GM19023 (cell line): ENCODE results near the gene CKLF.
"Not testable (repeated sequence)": the region's sequence is repeated elsewhere in the genome, so short reads cannot be mapped to it uniquely, and the experiment has no call there.

Source experiments
- ATAC-seq: cut with Tn5 transposase; IDR thresholded peaks from one replicate; pipeline ENCODE4 v1.9.1; 2021; ENCODE audit warnings: mild to moderate bottlenecking, moderate library complexity; ENCODE audit not compliant: unreplicated experiment

Gene CKLF

GRCh38 chr16:66552286-66553177, at the start of gene CKLF:
TSS of gene CKLF (plus strand) at chr16:66552576. CDS start at chr16:66552716, 140 bp downstream.
- peak; percentile 76 for ATAC-seq

GRCh38 chr16:66503030-66503429, 49.3 kb upstream of the CKLF start:
- no peak for ATAC-seq

- no peak for ATAC-seq
Observed at GRCh38 chr16:66503612-66504011, 48.8 kb upstream of the CKLF start.

- ATAC-seq: no peak
Observed at GRCh38 chr16:66507731-66508239, 44.6 kb upstream of the CKLF start.

- ATAC-seq: no peak
Observed at GRCh38 chr16:66508248-66508913, 44.0 kb upstream of the CKLF start.

- no peak for ATAC-seq
Observed at GRCh38 chr16:66508914-66509496, 43.4 kb upstream of the CKLF start.

GRCh38 chr16:66509576-66509975, 42.8 kb upstream of the CKLF start:
- ATAC-seq: no peak

- ATAC-seq: no peak
Observed at GRCh38 chr16:66510298-66510697, 42.1 kb upstream of the CKLF start.

- no peak for ATAC-seq
Observed at GRCh38 chr16:66510711-66511601, 41.4 kb upstream of the CKLF start.

- ATAC-seq: no peak
Observed at GRCh38 chr16:66511602-66512271, 40.6 kb upstream of the CKLF start.

GRCh38 chr16:66512272-66513110, 39.9 kb upstream of the CKLF start:
- no peak for ATAC-seq

- no peak for ATAC-seq
Observed at GRCh38 chr16:66513111-66513723, 39.2 kb upstream of the CKLF start.

- ATAC-seq: not testable (repeated sequence)
Observed at GRCh38 chr16:66514391-66514790, 38.0 kb upstream of the CKLF start.

GRCh38 chr16:66514980-66515595, 37.3 kb upstream of the CKLF start:
- not testable (repeated sequence) for ATAC-seq

GRCh38 chr16:66515596-66516508, 36.5 kb upstream of the CKLF start:
- no peak for ATAC-seq

GRCh38 chr16:66516509-66516807, 35.9 kb upstream of the CKLF start:
- no peak for ATAC-seq

GRCh38 chr16:66516808-66517585, 35.4 kb upstream of the CKLF start:
- peak; percentile 98 for ATAC-seq
